Ectodermal cell (in vitro differentiated cells): ENCODE results near the gene OVOL2.
"Not testable (repeated sequence)": the region's sequence is repeated elsewhere in the genome, so short reads cannot be mapped to it uniquely, and the experiment has no call there.

Source experiments
- H3K27ac ChIP-seq: 2 replicates; pipeline ENCODE4 v1.7.0; 2013; ENCODE audit warnings: mild to moderate bottlenecking, low read depth, low read length; ENCODE audit not compliant: insufficient read depth, poor library complexity, severe bottlenecking
- H3K27me3 ChIP-seq: 2 replicates; pipeline ENCODE4 v1.7.0; 2013; ENCODE audit warnings: mild to moderate bottlenecking, low read length; ENCODE audit not compliant: insufficient read depth, control insufficient read depth, poor library complexity, severe bottlenecking
- H3K36me3 ChIP-seq: one replicate; pipeline ENCODE4 v1.7.0; 2013; ENCODE audit warnings: low read length; ENCODE audit not compliant: control insufficient read depth, insufficient read depth
- H3K4me1 ChIP-seq: one replicate; pipeline ENCODE4 v1.7.0; 2013; ENCODE audit warnings: low read length; ENCODE audit not compliant: control insufficient read depth, insufficient read depth
- H3K4me3 ChIP-seq: 2 replicates; pipeline ENCODE4 v1.7.0; 2013; ENCODE audit warnings: low read depth, low read length, control low read depth; ENCODE audit not compliant: insufficient read depth
- H3K9me3 ChIP-seq: 2 replicates; pipeline ENCODE4 v1.7.0; 2013; ENCODE audit warnings: mild to moderate bottlenecking, low read length, moderate library complexity; ENCODE audit not compliant: control insufficient read depth
- WGBS, 2 experiments: methylation state at CpG; one replicate each; pipeline ENCODE4 v1.1.7; 2013; ENCODE audit warnings: missing lambda C conversion rate in 2 of 2; 5-methylcytosine and 5-hydroxymethylcytosine counted together

OVOL2 gene

DNA sequence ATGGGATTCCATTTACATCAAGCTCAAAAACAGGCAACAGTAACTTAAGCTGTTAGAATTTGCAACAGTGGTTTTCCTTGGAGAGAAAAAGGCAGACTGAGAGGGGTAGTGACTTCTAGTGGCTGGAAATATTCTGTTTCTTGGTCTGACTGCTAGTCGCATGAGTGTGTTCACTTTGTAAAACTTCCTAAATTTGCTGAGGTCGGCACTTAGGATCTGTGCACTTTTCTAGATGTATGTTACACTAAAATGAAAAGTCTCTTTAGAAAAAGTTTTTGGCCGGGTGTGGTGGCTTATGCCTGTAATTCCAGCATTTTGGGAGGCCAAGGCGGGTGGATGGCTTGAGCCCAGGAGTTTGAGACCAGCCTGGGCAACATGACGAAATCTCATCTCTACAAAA lies 18.7 kb downstream of the OVOL2 start:
- Histone ChIP-seq H3K36me3 (no peaks in the 10 kb centered on the region), H3K9me3 (no peaks in the 10 kb centered on the region), H3K4me3 (no peak overlapping the region), H3K27me3 (no peaks in the 10 kb centered on the region), H3K4me1 (peaks cover 15% of the 10 kb centered on the region), H3K27ac (no peak overlapping the region)
- WGBS, 2 experiments: 95% methylated on average over 4 to 5 of the region's 5 CpGs

DNA sequence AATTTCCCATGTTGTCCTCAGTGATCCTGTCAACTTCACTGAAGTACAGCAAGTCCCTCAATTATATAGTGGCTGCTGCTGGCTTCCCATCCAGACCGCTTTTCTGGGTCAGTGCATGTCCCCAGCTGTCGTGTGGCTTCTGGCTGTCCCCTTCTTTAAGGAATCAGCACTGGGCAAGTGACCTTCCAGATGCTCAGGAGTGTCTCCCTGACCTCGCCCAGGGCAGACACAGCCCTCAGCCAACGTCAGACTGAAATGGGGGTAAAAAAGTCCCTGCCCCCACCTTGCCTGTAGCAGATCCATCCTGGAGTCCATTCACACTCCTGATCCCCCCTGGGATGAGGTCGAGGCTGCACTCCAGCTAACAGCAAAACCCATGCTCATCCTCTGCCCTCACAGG lies 23.7 kb downstream of the OVOL2 start:
- 59% methylated on average over 5 of the region's 5 CpGs for WGBS, 2 experiments
- no peaks in the 10 kb centered on the region for H3K9me3 ChIP-seq
- H3K36me3 ChIP-seq: no peaks in the 10 kb centered on the region
- H3K27ac ChIP-seq: peak overlapping the region; percentile 36
- H3K27me3 ChIP-seq: no peaks in the 10 kb centered on the region
- H3K4me1 ChIP-seq: peaks cover 29% of the 10 kb centered on the region
- H3K4me3 ChIP-seq: no peak overlapping the region

DNA sequence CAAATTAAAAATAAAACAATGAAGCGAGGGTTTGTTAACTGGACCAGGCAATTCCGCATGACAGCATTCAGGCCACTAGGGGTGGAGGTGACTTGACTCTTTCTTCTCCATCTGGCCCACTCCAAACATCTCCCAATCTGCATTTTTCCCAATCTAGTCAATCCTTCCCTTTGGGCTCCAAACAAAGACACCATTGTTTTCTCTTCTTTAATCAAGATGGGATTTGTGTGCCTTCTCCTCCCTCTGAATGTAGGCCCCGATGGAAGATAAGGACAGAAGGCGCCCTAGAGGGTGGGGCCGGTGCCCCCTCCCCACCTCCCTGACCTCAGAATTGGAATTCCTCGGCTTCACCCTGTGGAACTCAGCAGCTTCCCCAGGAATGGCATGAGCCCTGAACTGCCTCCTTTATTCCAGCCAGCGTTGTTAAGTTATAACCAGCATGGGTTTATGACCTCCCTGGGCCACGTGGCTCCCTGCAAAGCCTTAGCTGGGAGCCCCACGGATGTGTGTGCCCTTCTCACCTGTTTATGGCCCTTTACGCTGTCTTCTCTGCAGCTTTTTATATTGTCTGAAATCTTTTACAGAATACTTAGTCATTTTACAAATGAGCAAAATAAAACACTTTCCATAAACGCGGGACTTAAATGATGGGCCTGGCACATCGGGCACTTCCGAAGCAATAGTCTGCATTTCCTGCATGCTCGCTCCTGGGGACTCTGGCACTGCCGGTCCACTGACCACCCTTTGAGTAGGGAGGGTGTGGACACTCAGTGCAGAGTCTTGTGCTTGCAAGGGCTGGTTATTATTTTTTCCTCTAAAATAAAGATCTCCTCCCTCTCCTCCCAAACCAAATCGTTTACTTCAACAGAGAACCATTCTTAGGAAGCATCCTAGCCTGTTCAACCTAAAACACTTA lies 24.5 kb downstream of the OVOL2 start:
- Histone ChIP-seq H3K9me3 (no peaks in the 10 kb centered on the region), H3K4me1 (peaks cover 29% of the 10 kb centered on the region), H3K27me3 (no peaks in the 10 kb centered on the region), H3K36me3 (no peaks in the 10 kb centered on the region), H3K27ac (peak overlapping the region; percentile 81), H3K4me3 (no peak overlapping the region)
- WGBS, 2 experiments: 54 to 60% methylated on average over 17 of the region's 17 CpGs

DNA sequence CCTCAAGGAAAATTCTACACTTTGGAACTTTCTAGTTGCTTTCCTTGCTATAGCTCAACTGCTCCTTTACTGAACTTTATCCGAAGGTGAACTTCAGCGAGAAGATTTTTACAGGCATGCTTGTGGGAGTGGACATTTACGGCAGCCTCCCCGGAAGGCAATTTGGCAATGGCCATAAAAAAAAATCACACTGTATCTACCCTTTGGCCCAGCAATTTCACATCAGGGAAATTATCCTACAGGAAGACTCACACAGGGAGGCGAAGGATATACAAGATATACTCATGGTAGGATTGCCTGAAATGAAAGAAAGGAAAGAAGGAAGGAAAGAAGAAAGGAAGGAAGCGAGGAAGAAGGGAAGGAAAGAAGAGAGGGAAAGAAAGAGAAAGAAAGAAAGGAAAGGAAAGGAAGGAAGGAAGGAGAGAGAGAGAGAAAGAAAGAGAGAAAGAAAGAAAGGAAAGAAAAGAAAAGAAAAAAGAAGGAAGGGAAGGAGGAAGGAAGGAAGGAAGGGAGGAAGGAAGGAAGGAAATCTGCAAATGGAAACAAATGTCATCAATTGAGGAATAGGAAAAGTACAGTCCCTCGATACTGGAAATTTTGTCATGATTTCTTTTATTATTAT lies 25.7 kb downstream of the OVOL2 start:
- Histone ChIP-seq H3K9me3 (no peaks in the 10 kb centered on the region), H3K4me3 (no peak overlapping the region), H3K36me3 (no peaks in the 10 kb centered on the region), H3K27me3 (no peaks in the 10 kb centered on the region), H3K27ac (no peak overlapping the region), H3K4me1 (peaks cover 22% of the 10 kb centered on the region)
- 94 to 96% methylated on average over 6 of the region's 7 CpGs for WGBS, 2 experiments

DNA sequence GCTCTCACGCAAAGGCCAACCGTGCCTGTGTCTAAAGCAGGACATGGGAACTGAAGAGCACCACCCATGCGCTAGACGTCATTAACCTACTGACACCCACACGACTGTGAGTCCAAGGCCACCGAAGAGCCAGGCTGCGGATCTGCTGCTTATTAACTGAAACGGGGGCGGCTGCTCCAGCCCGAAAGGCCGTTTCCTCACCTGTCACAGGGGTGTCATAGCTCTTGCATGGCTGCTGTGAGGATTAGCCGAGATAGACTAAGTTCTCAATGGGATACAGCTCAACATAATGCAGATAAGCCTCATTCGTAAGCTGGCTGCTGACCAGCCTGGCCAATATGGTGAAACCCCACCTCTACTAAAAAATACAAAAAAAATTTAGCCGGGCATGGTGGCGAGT lies 26.7 kb downstream of the OVOL2 start:
- 90 to 93% methylated on average over 15 of the region's 15 CpGs for WGBS, 2 experiments
- peaks cover 22% of the 10 kb centered on the region for H3K4me1 ChIP-seq
- no peak overlapping the region for H3K27ac ChIP-seq
- H3K9me3 ChIP-seq: no peaks in the 10 kb centered on the region
- H3K36me3 ChIP-seq: no peaks in the 10 kb centered on the region
- no peak overlapping the region for H3K4me3 ChIP-seq
- H3K27me3 ChIP-seq: no peaks in the 10 kb centered on the region

DNA sequence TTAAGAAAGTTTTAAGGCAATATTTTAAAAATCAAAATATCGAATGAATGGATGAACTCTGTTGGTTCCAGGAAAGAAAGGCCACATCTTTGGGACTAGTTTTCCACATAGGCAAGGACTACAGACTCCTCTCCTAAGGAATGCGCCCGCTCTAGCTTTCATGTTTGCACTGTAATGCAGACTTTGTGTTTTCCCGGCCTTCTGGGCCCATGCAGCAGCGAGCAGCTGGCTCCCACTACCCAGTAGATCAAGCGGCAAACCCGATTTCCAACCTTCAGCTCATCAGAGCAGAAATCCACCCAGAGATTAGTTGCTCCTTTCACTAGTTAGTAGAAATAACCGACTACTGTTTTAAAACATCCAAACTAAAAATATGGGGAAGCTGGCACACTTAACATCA lies 27.7 kb downstream of the OVOL2 start:
- Histone ChIP-seq H3K36me3 (no peaks in the 10 kb centered on the region), H3K27ac (no peak overlapping the region), H3K27me3 (no peaks in the 10 kb centered on the region), H3K9me3 (no peaks in the 10 kb centered on the region), H3K4me1 (peaks cover 22% of the 10 kb centered on the region), H3K4me3 (no peak overlapping the region)
- WGBS, 2 experiments: 84 to 89% methylated on average over 8 of the region's 8 CpGs

DNA sequence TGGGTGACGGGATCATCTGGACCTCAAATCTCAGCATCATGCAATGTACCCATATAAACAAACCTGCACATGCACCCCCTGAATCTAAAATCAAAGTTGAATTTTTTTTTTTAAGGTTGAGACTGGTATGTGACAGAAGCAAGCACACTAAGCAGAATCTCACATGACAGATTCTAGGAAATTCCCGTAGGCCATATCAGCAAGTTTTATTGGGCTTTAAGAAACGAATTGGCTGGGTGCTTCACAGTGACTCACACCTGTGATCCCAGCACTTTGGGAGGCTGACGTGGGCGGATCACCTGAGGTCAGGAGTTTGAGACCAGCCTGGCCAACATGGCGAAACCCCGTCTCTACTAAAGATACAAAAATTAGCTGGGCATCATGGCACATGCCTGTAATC lies 30.7 kb downstream of the OVOL2 start:
- H3K9me3 ChIP-seq, H3K27me3 ChIP-seq, H3K4me3 ChIP-seq, H3K27ac ChIP-seq, H3K4me1 ChIP-seq, H3K36me3 ChIP-seq: not testable (repeated sequence)
- WGBS, 2 experiments: 90 to 93% methylated on average over 7 of the region's 7 CpGs

DNA sequence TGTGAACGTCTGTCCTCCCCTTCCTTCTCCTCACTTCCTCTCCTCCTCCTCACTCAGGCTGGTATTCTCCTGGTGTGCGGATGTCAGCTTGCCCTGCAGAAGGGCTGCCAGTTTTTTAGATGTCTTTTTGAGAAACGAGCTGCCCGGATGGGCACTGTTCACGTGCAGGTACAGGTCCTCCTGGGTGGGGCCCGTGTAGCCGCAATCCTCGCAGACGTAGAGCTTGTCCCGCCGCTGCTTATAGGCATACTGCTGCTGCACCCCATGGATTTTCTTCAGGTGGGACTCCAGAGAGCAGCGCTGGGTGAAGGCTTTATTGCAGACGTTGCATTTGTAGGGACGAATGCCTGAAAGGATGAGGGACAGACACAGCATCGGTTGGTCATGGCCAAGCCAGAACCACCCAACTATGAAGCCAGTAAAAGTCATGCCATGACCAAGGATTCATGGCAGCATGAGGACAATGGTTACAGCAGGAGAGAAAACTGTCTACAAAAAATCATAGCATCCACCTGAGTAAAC lies 33.0 kb downstream of the OVOL2 start:
- Histone ChIP-seq H3K9me3 (no peaks in the 10 kb centered on the region), H3K36me3 (no peaks in the 10 kb centered on the region), H3K27ac (no peak overlapping the region), H3K4me3 (no peak overlapping the region), H3K4me1 (no peaks in the 10 kb centered on the region), H3K27me3 (no peaks in the 10 kb centered on the region)
- 88 to 91% methylated on average over 15 of the region's 15 CpGs for WGBS, 2 experiments

DNA sequence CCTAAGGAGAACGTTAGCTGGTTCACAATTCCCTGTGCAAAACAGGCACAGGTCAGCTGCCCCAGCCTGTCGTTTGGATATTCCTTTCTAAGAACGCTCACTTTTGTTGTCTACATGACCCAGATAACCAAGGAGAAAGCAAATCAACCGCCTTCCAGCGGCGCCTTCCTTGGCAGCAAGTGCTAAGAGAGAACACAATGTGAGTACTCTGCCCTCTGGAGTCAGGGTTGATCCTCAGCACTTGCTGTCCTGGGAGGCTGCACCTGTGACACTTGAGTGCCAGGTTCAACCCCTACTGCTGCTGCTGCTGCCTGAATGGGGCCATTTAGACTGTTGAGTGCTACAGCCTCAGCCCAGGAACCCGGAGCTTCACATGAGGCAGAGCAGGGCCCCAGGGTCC lies 36.8 kb downstream of the OVOL2 start:
- Histone ChIP-seq H3K9me3 (no peaks in the 10 kb centered on the region), H3K27ac (no peak overlapping the region), H3K4me3 (no peak overlapping the region), H3K4me1 (no peaks in the 10 kb centered on the region), H3K36me3 (no peaks in the 10 kb centered on the region), H3K27me3 (no peaks in the 10 kb centered on the region)
- 88 to 90% methylated on average over 7 of the region's 7 CpGs for WGBS, 2 experiments

DNA sequence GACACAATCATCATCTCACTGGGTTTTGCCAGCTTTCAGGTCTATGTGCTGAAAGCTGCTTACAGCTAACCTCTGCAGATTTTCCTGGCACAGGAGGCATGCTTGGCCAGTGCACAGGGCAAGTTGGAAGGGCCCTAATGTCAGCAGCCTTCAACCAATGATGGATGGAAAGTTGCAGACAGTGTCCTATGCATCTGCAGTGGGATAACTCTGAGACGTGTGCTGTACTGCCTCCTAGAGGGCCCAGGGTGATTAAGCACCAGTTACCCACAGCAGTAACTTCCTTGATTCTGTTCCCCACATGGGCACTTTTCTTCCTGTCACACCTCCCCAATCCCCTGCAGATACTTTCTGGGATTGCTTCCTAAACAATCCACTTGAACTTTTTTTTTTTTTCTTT lies 38.6 kb downstream of the OVOL2 start:
- 14 to 20% methylated on average over 1 of the region's 1 CpG for WGBS, 2 experiments
- H3K27ac ChIP-seq: no peak overlapping the region
- no peaks in the 10 kb centered on the region for H3K4me1 ChIP-seq
- H3K4me3 ChIP-seq: no peak overlapping the region
- H3K9me3 ChIP-seq: no peaks in the 10 kb centered on the region
- H3K27me3 ChIP-seq: no peaks in the 10 kb centered on the region
- no peaks in the 10 kb centered on the region for H3K36me3 ChIP-seq
